ENCODE data around the gene AK9. TPM values are rescaled to one million over a fixed set of nuclear protein-coding genes. Genes with fewer than 3 reads are reported as not detected.
"Not testable (repeated sequence)": the region's sequence is repeated elsewhere in the genome, so short reads cannot be mapped to it uniquely, and the experiment has no call there.

AK9 gene
- total RNA-seq, 1 experiment from 2014 or later: 10.1 TPM

DNA sequence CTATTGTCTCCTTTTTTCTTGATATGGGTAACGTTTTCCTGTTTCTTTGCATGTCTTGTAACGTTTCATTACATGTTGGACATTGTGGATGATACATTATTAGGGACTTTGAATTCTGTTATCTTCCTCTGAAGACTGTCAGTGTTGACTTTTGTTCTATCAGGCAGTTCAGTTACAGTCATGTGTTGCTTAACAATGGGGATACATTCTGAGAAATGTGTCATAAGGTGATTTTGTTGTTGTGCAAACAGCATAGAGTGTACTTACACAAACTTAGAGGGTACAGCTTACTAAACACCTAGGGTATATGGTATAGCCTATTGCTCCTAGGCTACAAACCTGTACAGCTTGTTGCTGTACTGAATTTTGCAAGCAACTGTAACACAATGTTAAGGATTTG lies 64.7 kb downstream of the AK9 start:
- DNase-seq (ENCODE audit: low read depth): no peak

DNA sequence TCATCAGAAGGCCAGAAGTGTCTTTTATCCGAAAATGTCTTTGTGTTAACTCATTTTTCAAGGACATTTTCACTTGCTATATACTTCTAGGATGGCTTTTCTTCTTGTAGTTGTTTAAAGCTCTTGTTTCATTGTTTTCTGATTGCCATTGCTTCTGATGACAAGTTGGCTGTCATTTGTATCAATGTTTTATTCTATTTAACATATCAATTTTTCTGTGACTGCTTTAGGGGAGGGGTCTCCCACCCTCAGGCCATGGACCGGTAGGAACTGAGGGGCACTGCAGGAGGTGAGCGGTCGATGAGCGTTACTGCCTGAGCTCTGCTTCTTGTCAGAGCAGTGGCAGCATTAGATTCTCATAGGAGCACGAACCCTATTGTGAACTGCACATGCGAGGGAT lies 65.8 kb downstream of the AK9 start:
- no peak for DNase-seq (ENCODE audit: low read depth)

- DNase-seq (ENCODE audit: low read depth): no peak
Measured at GRCh38 chr6:109623288-109623687, 67.7 kb downstream of the AK9 start.

DNA sequence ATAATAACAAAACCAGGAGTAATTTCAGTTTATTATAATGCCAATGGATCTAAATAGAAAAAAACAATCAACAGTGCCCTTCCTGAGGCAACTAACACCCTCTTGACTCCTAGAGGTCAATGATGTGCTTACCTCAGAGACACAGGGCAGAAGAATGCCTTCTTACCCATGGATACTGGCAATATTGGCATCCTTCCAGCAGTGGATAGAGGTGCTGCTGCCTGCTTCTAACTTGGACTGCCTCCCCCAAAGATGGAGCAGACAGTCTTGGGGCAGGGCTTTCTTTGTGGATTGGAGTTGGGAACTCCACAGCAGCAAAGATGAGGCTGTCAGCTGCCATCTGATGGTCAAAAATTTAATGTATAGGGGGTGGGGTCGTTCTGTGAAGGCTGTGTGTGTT lies 78.7 kb downstream of the AK9 start:
- DNase-seq (ENCODE audit: low read depth): no peak

GRCh38 chr6:109611502-109611901 lies 79.5 kb downstream of the AK9 start:
- no peak for DNase-seq (ENCODE audit: low read depth)

- no peak for DNase-seq (ENCODE audit: low read depth)
Measured at GRCh38 chr6:109610590-109610989, 80.4 kb downstream of the AK9 start.

DNA sequence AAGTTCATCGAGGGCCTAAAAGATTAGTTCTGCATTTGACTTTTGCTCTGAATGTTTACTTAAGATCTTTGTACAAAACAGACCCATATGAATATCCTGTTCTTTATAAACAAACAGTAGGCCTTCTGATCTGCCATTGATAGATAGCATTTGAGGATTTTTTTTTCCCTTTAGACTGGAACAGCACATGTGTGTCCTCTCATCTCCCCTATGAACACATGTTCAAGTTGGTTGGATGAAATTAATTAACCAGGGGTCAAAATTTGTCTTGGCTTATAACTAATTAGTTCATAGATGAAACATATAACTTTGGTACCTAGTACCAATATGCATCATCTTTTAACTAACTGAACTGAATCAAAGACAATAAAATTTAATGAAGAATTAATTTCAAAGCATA lies 81.3 kb downstream of the AK9 start:
- no peak for DNase-seq (ENCODE audit: low read depth)

GRCh38 chr6:109606359-109606758 lies 84.6 kb downstream of the AK9 start:
- no peak for DNase-seq (ENCODE audit: low read depth)

DNA sequence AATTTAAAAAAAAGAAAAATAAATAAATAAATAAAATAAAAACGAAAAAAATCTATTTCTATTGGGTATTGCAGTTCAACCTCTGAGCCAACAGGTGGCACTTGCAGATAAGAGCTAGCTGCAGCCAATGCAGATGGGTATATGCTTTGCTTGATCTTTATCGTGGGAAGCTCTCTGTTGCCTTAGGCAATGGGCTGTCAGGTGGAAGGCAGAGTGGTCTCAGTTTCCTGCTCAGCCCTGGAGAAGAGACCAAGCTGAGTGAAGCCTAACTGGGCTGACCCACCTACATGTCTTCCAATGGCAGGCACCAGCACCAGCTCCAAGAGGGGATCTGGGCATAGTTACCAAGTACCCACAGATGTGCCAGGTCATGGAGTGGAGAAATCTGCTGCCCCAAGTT lies 95.0 kb downstream of the AK9 start:
- peak; percentile 40 for DNase-seq (ENCODE audit: low read depth)

DNA sequence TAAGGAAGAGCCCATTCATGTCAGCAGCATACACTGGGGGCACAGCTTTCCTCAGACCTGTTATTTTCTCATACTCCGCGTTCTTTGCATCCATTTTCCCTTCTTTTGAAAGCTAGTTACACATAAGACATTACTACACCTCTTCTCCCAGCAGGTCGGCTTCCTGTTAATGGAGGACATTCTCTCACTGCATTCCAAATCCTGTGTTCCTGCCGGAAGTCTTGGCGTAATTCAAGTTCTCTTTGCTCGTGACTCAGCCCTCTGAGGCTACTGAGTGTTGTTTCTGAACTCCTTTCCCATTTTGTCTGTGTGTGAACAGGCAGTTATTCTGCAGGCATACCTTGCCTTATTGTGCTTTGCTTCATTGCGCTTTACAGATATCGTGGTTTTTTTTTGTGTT lies 110.5 kb downstream of the AK9 start:
- DNase-seq (ENCODE audit: low read depth): peak; percentile 14

- DNase-seq (ENCODE audit: low read depth): no peak
Measured at GRCh38 chr6:109579361-109579760, 111.6 kb downstream of the AK9 start.

- DNase-seq (ENCODE audit: low read depth): not testable (repeated sequence)
Measured at GRCh38 chr6:109569901-109570300, 121.1 kb downstream of the AK9 start.

- DNase-seq (ENCODE audit: low read depth): no peak
Measured at GRCh38 chr6:109561844-109562243, 129.2 kb downstream of the AK9 start.

DNA sequence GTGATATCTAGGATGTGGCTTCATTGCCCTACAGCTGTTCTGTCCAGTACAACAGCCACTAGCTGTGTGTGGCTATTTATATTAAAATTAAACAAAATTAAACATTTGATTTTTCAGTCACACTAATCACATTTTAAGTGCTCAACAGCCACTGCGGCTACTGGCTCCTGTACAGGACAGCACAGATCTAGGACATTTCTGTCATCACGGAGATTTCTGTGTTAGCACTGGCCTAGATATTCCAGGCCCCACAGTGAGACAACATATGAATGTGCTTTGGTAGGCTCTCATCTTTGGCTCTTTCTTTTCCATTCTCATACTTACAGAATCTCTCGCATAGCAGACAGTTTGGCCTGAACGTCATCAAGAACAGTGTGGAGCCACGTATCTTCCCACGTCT lies 159.6 kb downstream of the AK9 start:
- no peak for DNase-seq (ENCODE audit: low read depth)

DNA sequence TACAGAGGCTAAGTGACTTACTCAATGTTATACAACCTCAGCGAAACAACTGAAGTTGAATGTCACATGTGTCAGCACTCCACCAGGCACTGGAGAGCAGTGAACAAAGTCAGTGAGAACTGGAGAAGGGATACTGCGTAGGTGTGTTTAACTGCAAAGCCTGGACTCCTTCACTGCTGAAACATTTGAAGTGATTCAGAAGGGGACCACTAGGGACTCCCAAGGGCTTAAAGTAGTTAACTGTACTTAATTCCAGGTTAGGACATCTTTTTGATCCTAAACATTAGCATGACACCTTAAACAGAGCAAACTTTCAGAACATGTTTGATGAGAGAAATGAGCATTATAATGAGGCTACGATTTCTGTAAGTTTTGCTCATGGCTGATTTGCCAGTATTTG lies 163.0 kb downstream of the AK9 start:
- DNase-seq (ENCODE audit: low read depth): peak; percentile 19

- DNase-seq (ENCODE audit: low read depth): peak; percentile 70
Measured at GRCh38 chr6:109526905-109527628, 163.9 kb downstream of the AK9 start.

DNA sequence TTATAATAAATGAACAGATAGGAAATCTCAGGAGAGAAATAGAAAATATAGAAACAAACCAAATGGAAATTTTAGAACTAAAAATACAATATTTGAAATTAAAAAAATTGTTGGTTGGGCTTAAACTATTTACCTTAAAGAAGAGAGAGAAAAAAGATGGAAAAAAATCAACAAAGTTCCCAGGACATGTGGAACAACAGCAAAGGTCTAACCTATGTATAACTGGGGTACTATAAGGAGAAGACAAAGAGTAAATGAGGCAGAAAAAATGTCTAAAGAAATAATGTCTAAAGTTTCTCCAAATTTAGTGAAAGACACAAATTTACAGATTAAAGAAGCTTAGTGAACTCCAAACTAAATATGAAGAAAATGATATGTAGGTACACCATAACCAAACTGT lies 166.9 kb downstream of the AK9 start:
- no peak for DNase-seq (ENCODE audit: low read depth)

- peak; percentile 86 for DNase-seq (ENCODE audit: low read depth)
Measured at GRCh38 chr6:109523478-109523877, 167.5 kb downstream of the AK9 start.

DNA sequence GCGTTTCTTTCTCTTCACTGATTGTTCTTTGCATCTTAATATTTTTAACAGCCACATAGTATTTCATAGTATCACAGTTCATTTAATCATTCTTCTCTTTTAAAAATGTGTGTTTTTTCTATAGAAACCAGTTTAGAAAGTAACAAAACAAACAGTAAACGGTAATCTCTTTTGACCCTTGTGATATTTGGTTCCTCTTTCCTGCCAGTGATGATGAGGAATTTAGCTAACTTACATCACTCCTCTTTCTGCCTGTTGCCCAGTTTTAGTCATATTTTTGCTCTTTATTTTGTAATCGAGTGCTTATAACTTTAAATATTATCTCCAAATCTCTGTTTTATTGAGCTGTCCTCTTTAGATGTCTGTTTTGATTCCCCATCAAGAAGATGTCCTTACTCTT lies 169.9 kb downstream of the AK9 start:
- DNase-seq (ENCODE audit: low read depth): no peak

DNA sequence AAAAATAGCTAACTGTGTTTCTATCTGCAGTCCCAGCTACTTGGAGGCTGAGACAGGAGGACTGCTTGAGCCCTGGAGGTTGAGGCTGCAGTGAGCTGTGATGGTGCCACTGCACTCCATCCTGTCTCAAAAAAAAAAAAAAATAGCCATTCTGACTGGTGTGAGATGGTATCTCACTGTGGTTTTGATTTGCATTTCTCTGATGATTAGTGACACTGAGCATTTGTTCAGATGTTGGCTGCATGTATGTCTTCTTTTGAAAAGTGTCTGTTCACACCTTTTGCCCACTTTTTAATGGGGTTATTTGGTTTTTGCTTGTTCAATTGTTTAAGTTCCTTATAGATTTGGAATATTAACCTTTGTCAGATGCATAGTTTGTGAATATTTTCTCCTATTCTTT lies 171.4 kb downstream of the AK9 start:
- DNase-seq (ENCODE audit: low read depth): not testable (repeated sequence)

DNA sequence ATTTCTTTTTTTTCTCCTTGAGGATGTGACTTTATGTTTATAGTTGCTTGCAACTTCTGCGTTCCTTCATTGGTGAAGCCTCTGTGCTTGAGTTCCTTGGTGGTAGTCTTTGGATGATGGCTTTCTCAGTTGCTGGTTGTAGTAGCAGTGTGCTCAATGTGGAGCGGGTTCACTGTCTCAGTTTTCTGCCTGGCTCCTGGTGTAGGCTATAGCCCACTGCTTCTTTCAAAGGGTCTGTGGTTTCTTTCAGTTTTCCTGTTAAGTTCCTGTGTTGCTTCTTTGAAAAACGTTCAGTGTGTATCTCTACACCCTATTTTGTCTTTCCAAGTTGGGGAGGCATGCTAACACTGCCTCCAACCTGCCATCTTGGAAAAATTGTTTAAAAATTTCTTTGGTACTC lies 174.1 kb downstream of the AK9 start:
- no peak for DNase-seq (ENCODE audit: low read depth)

GRCh38 chr6:109515781-109516409 lies 175.1 kb downstream of the AK9 start:
- DNase-seq (ENCODE audit: low read depth): peak; percentile 26

DNA sequence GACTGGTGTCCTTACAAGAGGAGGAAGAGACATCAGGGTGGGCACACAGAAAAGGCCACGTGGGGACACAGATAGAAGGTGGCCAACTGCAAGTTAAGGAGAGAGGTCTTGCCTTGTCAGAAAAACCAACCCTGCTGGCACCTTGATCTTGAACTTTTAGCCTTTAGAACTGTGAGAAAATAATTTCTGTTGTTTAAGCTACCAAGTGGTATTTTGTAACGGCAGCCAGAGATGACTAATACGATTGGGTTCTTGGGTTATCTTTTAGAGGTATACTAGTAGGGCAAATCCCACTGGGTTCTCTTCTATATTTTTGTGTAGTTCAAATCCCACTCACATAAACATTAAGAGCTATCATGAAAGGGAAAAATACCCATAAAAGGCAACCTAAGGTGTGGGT lies 176.1 kb downstream of the AK9 start:
- peak; percentile 37 for DNase-seq (ENCODE audit: low read depth)

DNA sequence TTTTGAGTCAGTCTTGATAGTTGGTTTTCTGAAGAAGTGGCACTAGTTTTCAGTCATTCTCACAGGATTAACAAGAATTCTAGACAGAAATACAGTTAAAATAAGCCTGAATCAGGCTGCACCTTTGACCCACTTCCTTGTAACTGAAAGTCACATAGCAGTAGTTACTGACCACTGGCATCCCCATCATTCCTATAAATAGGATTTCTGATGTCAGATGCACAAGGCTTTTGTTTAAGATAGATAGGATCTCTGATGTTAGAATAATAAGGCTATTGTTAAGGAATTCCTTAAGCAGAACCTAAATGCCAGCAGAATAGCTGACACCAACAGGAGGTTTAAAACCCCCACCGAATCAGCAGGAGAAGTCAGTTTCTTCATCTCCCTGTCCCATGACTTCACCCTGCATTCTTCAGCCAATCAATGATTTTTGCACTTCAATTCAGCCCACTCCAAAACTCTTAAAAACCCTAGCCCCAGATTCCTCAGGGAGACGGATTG lies 177.4 kb downstream of the AK9 start:
- DNase-seq (ENCODE audit: low read depth): peak; percentile 88
